IMR-90 (cell line): Measurements from ENCODE around the gene MND1. TPM values are rescaled to one million over a fixed set of nuclear protein-coding genes. Genes with fewer than 3 reads are reported as not detected.

Source experiments
- ATAC-seq: fragments of 200-7000 bp; cut with Tn5 transposase; 2 replicates; pipeline ENCODE4 v1.9.1; 2020; ENCODE audit warnings: low read depth, mild to moderate bottlenecking, moderate library complexity
- BruUV-seq: library from RNA; stranded (reverse); fragments of 400-500 nt; replicated peaks from 2 replicates; lab custom pipeline; 2021; lab: Mats Ljungman, UMichigan
- CTCF ChIA-PET: fragments of 300-600 bp; formaldehyde crosslinking; extraction: SDS; loops from one replicate; lab custom pipeline; 2021; ENCODE audit warnings: antibody characterized with exemption; lab: Yijun Ruan, JAX
- POLR2A ChIA-PET: fragments of 300-600 bp; sonication (Branson Sonifier 250); formaldehyde crosslinking; loops from one replicate; lab custom pipeline; 2022; ENCODE audit warnings: antibody characterized with exemption; ENCODE audit not compliant: unreplicated experiment; lab: Charles Lee
- DNase-seq: peaks from one replicate; pipeline ENCODE4 v3.0.0; 2013
- H2AFZ ChIP-seq: replicated peaks from 2 replicates; pipeline ENCODE3; 2013; ENCODE audit warnings: low read length, mild to moderate bottlenecking; ENCODE audit not compliant: poor library complexity
- H2AK5ac ChIP-seq: 2 replicates; pipeline ENCODE4 v1.6.1; 2013; ENCODE audit warnings: low read depth, low read length, inconsistent platforms
- H2AK9ac ChIP-seq: replicated peaks from 2 replicates; pipeline ENCODE3; 2013; ENCODE audit warnings: mild to moderate bottlenecking, low read depth, low read length, moderate library complexity; ENCODE audit not compliant: poor library complexity
- H2BK120ac ChIP-seq: 2 replicates; pipeline ENCODE4 v1.6.1; 2013; ENCODE audit warnings: low read depth, low read length, inconsistent platforms
- H2BK15ac ChIP-seq: 3 replicates; pipeline ENCODE4 v1.6.1; 2013; ENCODE audit warnings: low read depth, low read length, inconsistent platforms
- H2BK20ac ChIP-seq: 2 replicates; pipeline ENCODE4 v1.6.1; 2013; ENCODE audit warnings: low read depth, mild to moderate bottlenecking, inconsistent platforms, low read length, moderate library complexity
- H2BK5ac ChIP-seq: 2 replicates; pipeline ENCODE4 v1.6.1; 2013; ENCODE audit warnings: mild to moderate bottlenecking, low read depth, low read length, inconsistent platforms; ENCODE audit not compliant: poor library complexity, severe bottlenecking
- H3K14ac ChIP-seq: replicated peaks from 2 replicates; pipeline ENCODE4 v1.6.1; 2013; ENCODE audit warnings: low read depth, low read length, inconsistent platforms
- H3K18ac ChIP-seq: 2 replicates; pipeline ENCODE4 v1.6.1; 2013; ENCODE audit warnings: low read depth, low read length, control low read depth
- H3K23ac ChIP-seq: 2 replicates; pipeline ENCODE4 v1.6.1; 2013; ENCODE audit warnings: low read depth, low read length, inconsistent platforms
- H3K27ac ChIP-seq: 2 replicates; pipeline ENCODE4 v1.5.1; 2013; ENCODE audit warnings: mild to moderate bottlenecking, control low read depth, low read length; ENCODE audit not compliant: insufficient read depth
- H3K27me3 ChIP-seq: 2 replicates; pipeline ENCODE4 v1.6.1; 2013; ENCODE audit warnings: low read length; ENCODE audit not compliant: control insufficient read depth, insufficient read depth
- H3K36me3 ChIP-seq: 2 replicates; pipeline ENCODE4 v1.6.1; 2013; ENCODE audit warnings: low read length, mixed read lengths; ENCODE audit not compliant: control insufficient read depth, insufficient read depth
- H3K4ac ChIP-seq: 2 replicates; pipeline ENCODE4 v1.6.1; 2013; ENCODE audit warnings: low read depth, low read length, inconsistent platforms
- H3K4me1 ChIP-seq: 2 replicates; pipeline ENCODE4 v1.6.1; 2013; ENCODE audit warnings: low read length, mixed read lengths; ENCODE audit not compliant: control insufficient read depth, insufficient read depth
- H3K4me2 ChIP-seq: 2 replicates; pipeline ENCODE4 v1.6.1; 2013; ENCODE audit warnings: low read depth, mild to moderate bottlenecking, control low read depth, low read length, moderate library complexity
- H3K4me3 ChIP-seq: 2 replicates; pipeline ENCODE4 v1.5.1; 2013; ENCODE audit warnings: low read depth, mild to moderate bottlenecking, control low read depth, low read length, moderate library complexity; ENCODE audit not compliant: insufficient read depth
- H3K56ac ChIP-seq: 2 replicates; pipeline ENCODE4 v1.6.1; 2013; ENCODE audit warnings: low read length, inconsistent platforms; ENCODE audit not compliant: insufficient read depth; ENCODE audit errors: extremely low read depth
- H3K79me1 ChIP-seq, 2 experiments: 2 replicates each; pipeline ENCODE4 v1.6.1; 2013; ENCODE audit warnings: low read length in 2 of 2, inconsistent platforms in 1 of 2, low read depth in 1 of 2
- H3K9ac ChIP-seq: 2 replicates; pipeline ENCODE4 v1.6.1; 2013; ENCODE audit warnings: low read depth, low read length, control low read depth
- H3K9me1 ChIP-seq: 2 replicates; pipeline ENCODE4 v1.6.1; 2013; ENCODE audit warnings: low read length, inconsistent platforms; ENCODE audit not compliant: insufficient read depth
- H3K9me3 ChIP-seq: 2 replicates; pipeline ENCODE4 v1.6.1; 2013; ENCODE audit warnings: low read length; ENCODE audit not compliant: control insufficient read depth, insufficient read depth
- H4K20me1 ChIP-seq: 2 replicates; pipeline ENCODE4 v1.6.1; 2013; ENCODE audit warnings: low read length, inconsistent platforms; ENCODE audit not compliant: insufficient read depth
- H4K5ac ChIP-seq: 2 replicates; pipeline ENCODE4 v1.6.1; 2013; ENCODE audit warnings: mild to moderate bottlenecking, low read depth, low read length, control low read depth
- H4K8ac ChIP-seq, 2 experiments: 2 replicates each; pipeline ENCODE4 v1.6.1; 2013; ENCODE audit warnings: low read depth in 2 of 2, low read length in 2 of 2, control low read depth in 1 of 2, inconsistent platforms in 1 of 2
- H4K91ac ChIP-seq: 2 replicates; pipeline ENCODE4 v1.6.1; 2013; ENCODE audit warnings: low read depth, low read length, inconsistent platforms; ENCODE audit not compliant: insufficient read depth
- BHLHE40 ChIP-seq: fragments of 150-350 bp; IDR thresholded peaks from 2 replicates; pipeline ENCODE4 v1.6.1; 2016; ENCODE audit warnings: mild to moderate bottlenecking, low read depth, low read length
- ELK1 ChIP-seq: fragments of 150-350 bp; IDR thresholded peaks from 2 replicates; pipeline ENCODE4 v1.6.1; 2016; ENCODE audit warnings: low read depth, mild to moderate bottlenecking, low read length, moderate library complexity, borderline replicate concordance
- FOS ChIP-seq: fragments of 150-350 bp; IDR thresholded peaks from 2 replicates; pipeline ENCODE4 v1.6.1; 2016; ENCODE audit warnings: low read depth, low read length
- MAFK ChIP-seq: IDR thresholded peaks from 2 replicates; pipeline ENCODE4 v1.6.1; 2012; ENCODE audit warnings: low read depth, low read length, improper control_type of control experiment
- MAZ ChIP-seq: IDR thresholded peaks from 2 replicates; pipeline ENCODE4 v1.6.1; 2012; ENCODE audit warnings: low read depth, mild to moderate bottlenecking, low read length, improper control_type of control experiment, moderate library complexity, borderline replicate concordance
- MXI1 ChIP-seq: IDR thresholded peaks from 2 replicates; pipeline ENCODE4 v1.6.1; 2012; ENCODE audit warnings: low read depth, mild to moderate bottlenecking, low read length, moderate library complexity, borderline replicate concordance
- NFE2L2 ChIP-seq: fragments of 150-350 bp; IDR thresholded peaks from 2 replicates; pipeline ENCODE4 v1.6.1; 2016; ENCODE audit warnings: low read depth, mild to moderate bottlenecking, low read length
- POLR2A ChIP-seq: IDR thresholded peaks from 2 replicates; pipeline ENCODE4 v1.6.1; 2012; ENCODE audit warnings: mild to moderate bottlenecking, low read depth, low read length
- RAD21 ChIP-seq: IDR thresholded peaks from 2 replicates; pipeline ENCODE4 v1.6.1; 2012; ENCODE audit warnings: low read length, improper control_type of control experiment
- SMC3 ChIP-seq: fragments of 150-350 bp; IDR thresholded peaks from 2 replicates; pipeline ENCODE4 v1.6.1; 2016; ENCODE audit warnings: low read depth, mild to moderate bottlenecking, antibody characterized with exemption, low read length, moderate library complexity
- USF2 ChIP-seq: fragments of 150-350 bp; IDR thresholded peaks from 2 replicates; pipeline ENCODE4 v1.6.1; 2017; ENCODE audit warnings: mild to moderate bottlenecking, antibody characterized with exemption, low read length, low read depth
- WGBS, 2 experiments: methylation state at CpG; one replicate each; pipeline versions ENCODE4 v1.1.5 to v1.1.7; 2013; ENCODE audit warnings: missing lambda C conversion rate in 2 of 2; ENCODE audit not compliant: insufficient read length in 1 of 2; ENCODE audit errors: extremely low coverage in 2 of 2; 5-methylcytosine and 5-hydroxymethylcytosine counted together
- dilution Hi-C: fragments of 300-500 bp; cut with HindIII; formaldehyde crosslinking; loops from one replicate; pipeline ENCODE4 v1.14.3; 2018; ENCODE audit warnings: low sequenced_read_pairs; ENCODE audit not compliant: unreplicated experiment
- in situ Hi-C: fragments of 300-500 bp; cut with MboI; formaldehyde crosslinking; loops from 3 replicates; pipeline ENCODE4 v1.14.3; 2019; ENCODE audit warnings: low sequenced_read_pairs, inconsistent platforms, mixed read lengths
- intact Hi-C: fragments of 100-400 bp; cut with micrococcal nuclease; formaldehyde crosslinking; loops from 2 replicates; pipeline ENCODE4 v1.10.0; 2022
- polyA plus RNA-seq, 3 experiments: library from polyadenylated mRNA; depleted of rRNA; stranded (reverse); fragments of >200 nt; gene quantifications; 2 replicates each; pipeline ENCODE4 v1.2.3, GENCODE V29; 2012; ENCODE audit warnings: low replicate concordance in 1 of 3
- total RNA-seq: library from RNA; depleted of rRNA; stranded (reverse); fragments of >200 nt; gene quantifications from 2 replicates; pipeline ENCODE4 v1.2.3, GENCODE V29; 2012

MND1 gene
- total and polyA plus RNA-seq, 2 of the 4 experiments (the other 2 are of a cell fraction), result 0.36 to 3.5 TPM

- Histone ChIP-seq H3K36me3 (peaks cover under 1% of the 10 kb centered on the region; the same call in 1 of the 2 replicates), H3K79me1 (peaks cover 9 to 30% of the 10 kb centered on the region in 2 experiments; a peak in 3 of 4 replicates), H3K27me3 (no peaks in the 10 kb centered on the region), H4K20me1 (no peaks in the 10 kb centered on the region), H3K27ac (peak overlapping the region; percentile 27; the same call in 1 of the 2 replicates), H4K91ac (no peak overlapping the region), H3K14ac (0 out of 2 replicates have a peak overlapping the region, but pooled peaks have one; percentile 53), H3K18ac (no peak overlapping the region), H3K56ac (peak overlapping the region; percentile 50; the same call in 1 of the 2 replicates), H3K9me3 (no peaks in the 10 kb centered on the region), H2AFZ (peak overlapping the region; percentile 89), H3K23ac (peak overlapping the region; percentile 97), H3K4me3 (peak overlapping the region; percentile 75), H2AK9ac (peak overlapping the region; percentile 34), H4K8ac (0 out of 4 replicates have a peak overlapping the region, but pooled peaks of 1 of the 2 experiments have one; percentile 1), H3K9me1 (peaks cover 9% of the 10 kb centered on the region), H2BK15ac (peak overlapping the region; percentile 5; the same call in 1 of the 3 replicates), H2BK20ac (no peak overlapping the region), H3K4ac (peak overlapping the region; percentile 2), H2BK120ac (no peak overlapping the region), H2BK5ac (no peak overlapping the region), H3K4me2 (peak overlapping the region; percentile 51), H3K9ac (peak overlapping the region; percentile 47), H4K5ac (no peak overlapping the region), H3K4me1 (peaks cover 5% of the 10 kb centered on the region; the same call in 1 of the 2 replicates), H2AK5ac (no peak overlapping the region)
- dilution Hi-C loops, result no loop called here
- POLR2A ChIA-PET, result no interaction called here
- ATAC-seq, result peak; percentile 38
- CTCF ChIA-PET, result interaction anchor here (0.6 to 2.3 kb wide), 5 partner anchors 121 to 391 kb away, joined by 3 to 11 read pairs (median 5); partner anchors contain the start of gene TMEM131L
- 0% methylated on average over 3 of the region's 44 CpGs; no CpG with 5 or more reads in 1 of the 2 experiments for WGBS, 2 experiments
- in situ Hi-C loops, result loop anchor here (5.0 kb wide), 1 partner anchor 227 kb away; no protein-coding TSS in a partner anchor
- no TSS peak for BruUV-seq
- peak; percentile 56 for DNase-seq
- intact Hi-C loops, result loop anchor here (1.0 to 5.0 kb wide), 4 partner anchors 102 to 406 kb away; partner anchors contain the start of gene TMEM131L
- no peak for TF ChIP-seq USF2
- no peak for TF ChIP-seq NFE2L2
- no peak for TF ChIP-seq FOS
- TF ChIP-seq MAFK, result no peak
- no peak for TF ChIP-seq MXI1
- TF ChIP-seq POLR2A, result no peak
- no peak for TF ChIP-seq BHLHE40
- peak; percentile 27 for TF ChIP-seq RAD21
- TF ChIP-seq SMC3, result no peak; the same call in none of the 2 replicates
- no peak for TF ChIP-seq ELK1
- TF ChIP-seq MAZ, result 0 out of 2 replicates have a peak, but pooled peaks have one; percentile 8
Observed at GRCh38 chr4:153345012-153345981, 809 bp downstream of the MND1 start.
